Measurements from ENCODE around the gene CRYBG3.

DNA sequence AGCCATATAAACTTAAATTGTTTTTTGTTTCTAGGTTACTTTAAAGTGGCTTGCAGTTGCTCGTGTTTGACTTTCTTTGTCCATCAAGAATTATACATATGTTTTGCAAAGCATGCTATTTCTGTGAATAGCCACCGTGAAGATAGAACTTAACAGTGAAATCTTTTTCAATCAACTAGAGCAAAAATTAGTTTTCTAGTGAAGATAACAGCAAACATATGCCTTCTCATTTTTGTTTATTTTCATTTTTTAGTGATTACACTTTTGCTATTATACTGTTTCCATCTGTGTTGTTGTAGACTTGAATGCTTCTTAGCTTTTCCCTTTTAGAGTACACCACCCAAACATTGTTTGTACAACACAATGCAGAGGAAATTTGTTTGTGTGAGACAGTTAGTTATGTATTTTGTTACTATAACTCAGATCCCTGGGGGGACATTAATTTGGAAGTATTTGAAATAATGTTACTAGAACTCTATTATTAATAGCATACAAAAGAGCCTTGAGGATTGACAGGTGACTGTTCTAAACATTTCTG is 62.8 kb downstream of the CRYBG3 start:
- no peak for TF ChIP-seq CTCF (IDR thresholded peaks at IDR 0.05)
- TF ChIP-seq POLR2A (IDR thresholded peaks at IDR 0.05), result no peak
